ENCODE data around the gene CA10. TPM values are rescaled to one million over a fixed set of nuclear protein-coding genes. Genes with fewer than 3 reads are reported as not detected.

Gene CA10
- total RNA-seq, 4 donors from 2014 or later = not detected

- no peak overlapping the region for H3K4me3 ChIP-seq
- no peaks in the 10 kb centered on the region for H3K9me3 ChIP-seq
- H3K4me1 ChIP-seq = no peaks in the 10 kb centered on the region
- no peaks in the 10 kb centered on the region for H3K36me3 ChIP-seq
- H3K27me3 ChIP-seq = no peaks in the 10 kb centered on the region
- 45% methylated on average over 5 of the region's 5 CpGs for whole genome bisulfite sequencing
- TF ChIP-seq EP300 (IDR thresholded peaks at IDR 0.05) = no peak
- no peak for TF ChIP-seq CTCF (IDR thresholded peaks at IDR 0.05)
- TF ChIP-seq POLR2A (IDR thresholded peaks at IDR 0.05) = no peak
- TF ChIP-seq POLR2AphosphoS5 (IDR thresholded peaks at IDR 0.05) = no peak
- H3K27ac ChIP-seq = no peak overlapping the region
- no peak for DNase-seq (ENCODE audit: low spot score in 2 of 2)
Measured at GRCh38 chr17:52048137-52048898, 110.2 kb downstream of the CA10 start.

GRCh38 chr17:52047086-52047485, 111.4 kb downstream of the CA10 start:
- Histone ChIP-seq H3K4me3 (no peak overlapping the region), H3K27me3 (no peaks in the 10 kb centered on the region), H3K36me3 (no peaks in the 10 kb centered on the region), H3K27ac (no peak overlapping the region), H3K9me3 (no peaks in the 10 kb centered on the region), H3K4me1 (no peaks in the 10 kb centered on the region)
- TF ChIP-seq POLR2AphosphoS5 (IDR thresholded peaks at IDR 0.05) = no peak
- no peak for TF ChIP-seq CTCF (IDR thresholded peaks at IDR 0.05)
- no peak for TF ChIP-seq POLR2A (IDR thresholded peaks at IDR 0.05)
- DNase-seq (ENCODE audit: low spot score in 2 of 2) = no peak

GRCh38 chr17:52041123-52041617, 117.3 kb downstream of the CA10 start:
- WGBS = 90% methylated on average over 1 of the region's 1 CpG
- H3K4me1 ChIP-seq = no peaks in the 10 kb centered on the region
- DNase-seq (ENCODE audit: low spot score in 2 of 2) = no peak

GRCh38 chr17:52036416-52036815, 122.1 kb downstream of the CA10 start:
- no peak for DNase-seq (ENCODE audit: low spot score in 2 of 2)
- no peaks in the 10 kb centered on the region for H3K4me1 ChIP-seq
- TF ChIP-seq POLR2AphosphoS5 (IDR thresholded peaks at IDR 0.05) = no peak
- TF ChIP-seq CTCF (IDR thresholded peaks at IDR 0.05) = no peak
- no peak for TF ChIP-seq POLR2A (IDR thresholded peaks at IDR 0.05)
- TF ChIP-seq EP300 (IDR thresholded peaks at IDR 0.05) = no peak
- no peaks in the 10 kb centered on the region for H3K36me3 ChIP-seq
- H3K9me3 ChIP-seq = no peaks in the 10 kb centered on the region
- no peaks in the 10 kb centered on the region for H3K27me3 ChIP-seq
- H3K27ac ChIP-seq = no peak overlapping the region
- H3K4me3 ChIP-seq = no peak overlapping the region

More at GRCh38 chr17:52041123-52041617, 117.3 kb downstream of the CA10 start:
- no peak for TF ChIP-seq EP300 (IDR thresholded peaks at IDR 0.05)
- TF ChIP-seq POLR2AphosphoS5 (IDR thresholded peaks at IDR 0.05) = no peak
- TF ChIP-seq CTCF (IDR thresholded peaks at IDR 0.05) = no peak
- no peak for TF ChIP-seq POLR2A (IDR thresholded peaks at IDR 0.05)
- no peaks in the 10 kb centered on the region for H3K27me3 ChIP-seq
- no peaks in the 10 kb centered on the region for H3K9me3 ChIP-seq
- H3K36me3 ChIP-seq = no peaks in the 10 kb centered on the region
- no peak overlapping the region for H3K27ac ChIP-seq
- no peak overlapping the region for H3K4me3 ChIP-seq

GRCh38 chr17:52035336-52035915, 123.1 kb downstream of the CA10 start:
- no peaks in the 10 kb centered on the region for H3K4me1 ChIP-seq
- DNase-seq (ENCODE audit: low spot score in 2 of 2) = no peak
- no peaks in the 10 kb centered on the region for H3K27me3 ChIP-seq
- TF ChIP-seq CTCF (IDR thresholded peaks at IDR 0.05) = no peak
- TF ChIP-seq EP300 (IDR thresholded peaks at IDR 0.05) = no peak
- TF ChIP-seq POLR2A (IDR thresholded peaks at IDR 0.05) = no peak
- TF ChIP-seq POLR2AphosphoS5 (IDR thresholded peaks at IDR 0.05) = no peak
- 86% methylated on average over 4 of the region's 6 CpGs for WGBS
- no peak overlapping the region for H3K27ac ChIP-seq
- H3K9me3 ChIP-seq = no peaks in the 10 kb centered on the region
- H3K36me3 ChIP-seq = no peaks in the 10 kb centered on the region
- H3K4me3 ChIP-seq = no peak overlapping the region
